Germinal center (tissue), 1 donor: Measurements from ENCODE around the gene RUNDC3A.
"Not testable (repeated sequence)": the region's sequence is repeated elsewhere in the genome, so short reads cannot be mapped to it uniquely, and the experiment has no call there.

Source experiments
- DNase-seq: peaks from one replicate; pipeline ENCODE4 v3.0.0; 2012; ENCODE audit warnings: mixed read lengths, low spot score

The RUNDC3A gene

GRCh38 chr17:44359006-44359405 is 50.6 kb downstream of the RUNDC3A start:
- DNase-seq = no peak

DNA sequence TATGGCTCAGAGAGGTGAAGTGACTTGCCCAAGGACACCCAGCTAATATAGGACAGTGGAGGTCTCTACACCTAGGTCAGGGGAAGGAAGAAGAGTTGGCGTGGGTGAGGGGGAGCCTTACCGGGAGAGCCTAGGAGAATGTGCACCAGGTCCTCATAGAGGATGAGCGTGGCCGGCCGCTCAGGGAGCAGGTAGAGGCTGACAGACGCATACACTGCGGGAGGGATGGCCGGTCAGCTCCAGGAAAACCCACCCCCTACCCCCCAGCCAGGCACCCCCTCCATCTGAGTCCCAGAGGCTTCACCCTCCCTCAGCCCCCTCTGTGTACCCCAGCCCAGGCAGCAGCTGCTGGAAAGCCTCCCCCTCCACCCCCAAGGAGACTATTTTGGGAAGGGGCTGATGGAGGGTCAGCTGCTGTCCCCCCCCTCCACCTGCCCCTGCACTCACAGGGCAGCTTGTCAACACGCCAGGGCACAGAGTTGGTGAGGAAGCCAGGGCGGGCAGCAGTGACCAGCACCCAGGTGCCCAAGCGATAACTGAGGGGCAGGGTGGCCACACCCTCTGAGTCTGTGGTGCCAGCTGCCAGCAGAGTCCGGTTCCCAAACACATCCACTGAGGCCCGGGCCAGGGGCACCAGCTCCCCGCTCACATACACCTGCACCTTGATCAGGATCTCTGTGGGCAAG is 51.2 kb downstream of the RUNDC3A start:
- DNase-seq = no peak

DNA sequence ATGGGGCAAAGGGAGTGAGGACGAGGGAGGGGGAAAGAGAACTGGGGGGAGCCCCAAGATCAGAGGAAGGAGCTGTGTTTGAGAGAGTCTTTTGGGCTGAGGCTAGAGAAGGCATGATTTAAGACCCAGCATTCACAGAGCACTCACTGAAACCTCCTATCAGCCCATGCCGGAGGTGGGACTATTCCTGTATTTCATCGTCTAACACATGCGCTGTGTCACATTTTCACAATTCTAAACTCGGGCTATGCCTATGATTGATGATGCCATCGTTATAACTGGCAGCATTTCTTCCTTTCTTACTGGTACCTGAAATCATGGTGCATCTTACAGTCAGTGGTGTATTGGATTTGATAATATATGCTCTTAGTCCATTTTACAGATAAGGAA is 51.7 kb downstream of the RUNDC3A start:
- no peak for DNase-seq

DNA sequence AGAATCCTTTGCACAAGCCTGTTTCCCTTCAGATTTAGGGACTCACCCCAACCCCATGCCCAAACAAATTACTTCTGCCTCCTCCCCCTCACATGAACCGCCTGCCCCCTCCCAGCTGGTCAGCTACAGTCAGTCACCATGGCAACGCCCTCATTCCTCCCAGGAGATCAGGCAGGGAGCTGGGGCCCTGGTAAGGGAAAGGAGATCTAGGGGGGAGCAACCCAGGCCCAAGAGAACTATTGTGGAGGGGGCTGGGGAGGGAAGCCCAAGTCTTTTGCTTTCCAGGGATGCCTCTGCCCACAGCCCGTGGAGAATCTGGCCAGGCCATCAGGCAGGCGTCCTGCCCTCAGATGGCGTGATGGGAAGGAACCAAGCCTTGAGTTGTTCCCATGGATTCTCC is 52.4 kb downstream of the RUNDC3A start:
- DNase-seq = no peak

DNA sequence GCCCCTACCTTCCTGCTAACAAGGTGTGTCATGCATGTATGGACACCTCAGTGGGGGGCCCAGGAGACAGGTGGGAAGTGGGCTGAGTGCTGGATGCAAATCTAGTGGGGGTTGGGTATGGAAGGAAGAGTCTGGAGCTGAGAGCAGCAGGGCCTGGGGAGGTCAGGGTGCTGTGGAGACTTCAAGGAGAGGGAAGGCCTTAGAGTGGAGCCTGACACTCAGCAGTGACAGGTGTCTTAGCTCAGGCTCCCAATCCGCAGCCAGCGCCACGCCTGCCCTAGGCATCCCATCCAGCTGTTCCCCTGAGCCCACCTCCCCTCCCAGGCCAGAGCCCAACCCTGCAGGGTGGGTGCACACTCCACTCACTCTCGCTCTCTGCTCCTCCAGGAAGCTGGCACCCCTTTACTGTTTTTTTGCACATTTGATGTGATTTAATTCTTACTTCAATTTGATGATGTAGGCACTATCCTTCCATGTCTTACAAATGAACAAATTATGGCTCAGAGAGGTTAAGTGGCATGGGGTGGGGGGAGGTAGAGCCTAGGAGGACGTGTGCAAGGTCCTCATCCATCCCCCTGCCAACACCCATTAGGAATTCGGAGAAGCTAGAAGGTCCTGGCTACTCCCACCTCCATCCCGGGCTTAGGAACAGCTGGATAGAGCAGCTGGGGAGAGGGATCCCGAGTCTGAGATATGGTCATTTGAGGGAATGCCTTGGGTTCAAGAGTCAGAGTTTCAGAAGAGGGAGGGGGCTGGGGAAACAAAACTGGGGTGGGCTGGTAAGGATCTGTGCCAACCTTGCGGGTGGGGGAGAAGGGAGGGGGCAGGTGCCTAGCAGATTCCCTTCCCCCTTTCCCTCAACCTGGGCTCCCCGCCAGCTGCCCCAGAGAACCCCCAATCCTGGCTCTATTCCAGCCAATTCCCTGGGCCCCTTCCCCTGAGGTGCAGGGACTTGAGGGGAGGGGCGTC is 53.2 kb downstream of the RUNDC3A start:
- DNase-seq = no peak

DNA sequence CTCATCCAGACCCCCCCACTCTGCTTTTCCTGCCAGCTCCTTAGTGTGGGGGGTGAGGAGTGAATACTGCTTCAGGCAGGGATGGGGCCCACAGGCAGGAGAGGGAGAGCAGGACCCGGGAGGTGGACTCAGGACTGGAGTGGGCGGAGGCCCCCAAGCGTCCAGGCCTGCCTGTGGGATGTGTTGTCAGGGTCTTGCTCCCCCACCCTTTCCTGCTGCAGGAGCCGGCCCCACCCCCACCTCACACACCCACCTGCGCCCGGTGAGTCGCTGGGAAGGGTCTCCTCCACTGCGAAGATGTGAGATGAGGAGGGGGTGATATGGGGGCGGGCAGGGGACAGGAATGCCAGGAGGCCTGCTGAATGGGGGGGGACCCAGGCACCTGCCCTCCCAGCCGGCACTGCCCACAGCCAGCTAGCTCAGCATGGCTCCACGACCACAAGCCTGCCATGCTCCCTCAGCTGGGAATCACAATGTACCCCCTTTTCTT is 54.1 kb downstream of the RUNDC3A start:
- no peak for DNase-seq

DNA sequence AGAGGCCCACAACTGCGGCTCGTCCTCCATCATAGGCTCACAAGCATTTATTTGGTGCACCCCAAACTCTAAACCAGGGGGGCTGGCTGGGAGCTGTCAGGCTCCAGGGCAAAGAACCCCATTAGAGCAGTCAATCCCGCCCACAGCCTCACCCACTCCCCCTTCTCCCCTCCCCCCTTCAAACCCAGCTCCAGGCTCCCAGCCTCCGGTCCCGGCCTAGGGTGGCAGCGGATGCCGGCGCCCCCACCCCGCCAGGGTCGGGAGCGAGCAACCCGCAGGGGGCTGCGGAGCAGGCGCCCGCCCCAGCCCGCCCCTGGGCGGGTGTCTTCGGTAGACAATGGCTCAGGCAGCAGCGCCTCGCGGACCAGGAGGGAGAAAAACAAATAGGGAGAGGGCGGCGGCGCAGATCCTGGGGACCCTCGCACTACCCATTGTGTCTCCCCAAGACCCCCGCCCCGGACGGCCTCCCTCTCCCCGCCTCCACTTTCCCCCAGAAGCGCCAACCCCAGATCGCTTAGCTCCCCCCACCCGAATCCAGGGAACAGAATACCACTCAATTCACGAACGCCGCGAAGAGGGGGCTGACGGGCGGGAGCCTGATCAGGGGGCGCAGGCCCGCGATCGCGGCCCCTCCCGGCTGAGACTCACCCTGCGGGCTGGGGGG is 54.7 kb downstream of the RUNDC3A start:
- DNase-seq = no peak

- peak; percentile 84 for DNase-seq
Observed at GRCh38 chr17:44363613-44364159, 55.3 kb downstream of the RUNDC3A start, which contains the start of gene FAM171A2. FAM171A2 (minus strand) TSS chr17:44363853; CDS start chr17:44363714, 139 bp downstream.

GRCh38 chr17:44365051-44365450 is 56.6 kb downstream of the RUNDC3A start:
- not testable (repeated sequence) for DNase-seq

GRCh38 chr17:44367231-44367979 is 59.0 kb downstream of the RUNDC3A start:
- DNase-seq = no peak
